H1 (cell line): Measurements from ENCODE around the gene KCNB1. TPM values are rescaled to one million over a fixed set of nuclear protein-coding genes. Genes with fewer than 3 reads are reported as not detected.

ENCODE experiments used
- BCL11A ChIP-seq, 2 experiments: IDR thresholded peaks; one replicate each; pipeline ENCODE4 v1.6.1; 2011; ENCODE audit warnings: low read depth in 2 of 2, low read length in 2 of 2, mild to moderate bottlenecking in 2 of 2
- CEBPB ChIP-seq: IDR thresholded peaks from 2 replicates; pipeline ENCODE4 v1.6.1; 2012; ENCODE audit warnings: low read depth, low read length
- CHD2 ChIP-seq: IDR thresholded peaks from 2 replicates; pipeline ENCODE4 v1.6.1; 2012; ENCODE audit warnings: low read length, improper control_type of control experiment
- CTBP2 ChIP-seq: IDR thresholded peaks from 2 replicates; pipeline ENCODE4 v1.7.0; 2011; ENCODE audit warnings: borderline replicate concordance, mild to moderate bottlenecking, moderate library complexity, mixed read lengths, low read length; ENCODE audit not compliant: insufficient read depth, insufficient read length
- NANOG ChIP-seq: IDR thresholded peaks from 2 replicates; pipeline ENCODE4 v1.6.1; 2011; ENCODE audit warnings: low read length, low read depth, mild to moderate bottlenecking, inconsistent platforms; ENCODE audit not compliant: insufficient read depth, poor library complexity, severe bottlenecking
- NRF1 ChIP-seq: IDR thresholded peaks from 2 replicates; pipeline ENCODE4 v1.6.1; 2011; ENCODE audit warnings: mild to moderate bottlenecking, low read depth, low read length, improper control_type of control experiment
- RNF2 ChIP-seq: fragments of 200-900, 300-1000 bp; sonication (generic); IDR thresholded peaks from 2 replicates; pipeline ENCODE4 v1.7.1; 2016; ENCODE audit warnings: borderline replicate concordance, low read depth, mild to moderate bottlenecking, antibody characterized with exemption, low read length; ENCODE audit not compliant: poor library complexity, severe bottlenecking; ENCODE audit errors: missing control alignments
- TAF7 ChIP-seq: optimal IDR thresholded peaks from 2 replicates; pipeline ENCODE3; 2011; ENCODE audit warnings: low read depth, mild to moderate bottlenecking, inconsistent platforms, low read length, moderate library complexity, borderline replicate concordance
- polyA plus RNA-seq, 7 experiments: library from polyadenylated mRNA; depleted of rRNA in 3 of 7; stranded (reverse) in 5 of 7; unstranded in 2 of 7; fragments of >200 nt in 5 of 7; fragments of 200-250 nt in 2 of 7; gene quantifications; 1 replicate in 5 of 7; 2 replicates in 1 of 7; 4 replicates in 1 of 7; pipeline versions ENCODE4 v1.2.1 to v1.2.3, GENCODE V29; 2011 to 2013; ENCODE audit warnings: missing spikeins in 2 of 7, mixed read lengths in 2 of 7
- total RNA-seq: library from RNA; stranded (reverse); fragmentation: NEBNext Ultra II Directional; extraction: Animal tissue kit (Norgen Biotek cat#: 25700); gene quantifications from 2 replicates; pipeline ENCODE4 v1.2.1, GENCODE V29; 2021

Gene KCNB1
- total and polyA plus RNA-seq, 2 of the 8 experiments (the other 6 are each of a cell fraction or from before 2014, with no cell fraction given), result 0.58 to 0.67 TPM

DNA sequence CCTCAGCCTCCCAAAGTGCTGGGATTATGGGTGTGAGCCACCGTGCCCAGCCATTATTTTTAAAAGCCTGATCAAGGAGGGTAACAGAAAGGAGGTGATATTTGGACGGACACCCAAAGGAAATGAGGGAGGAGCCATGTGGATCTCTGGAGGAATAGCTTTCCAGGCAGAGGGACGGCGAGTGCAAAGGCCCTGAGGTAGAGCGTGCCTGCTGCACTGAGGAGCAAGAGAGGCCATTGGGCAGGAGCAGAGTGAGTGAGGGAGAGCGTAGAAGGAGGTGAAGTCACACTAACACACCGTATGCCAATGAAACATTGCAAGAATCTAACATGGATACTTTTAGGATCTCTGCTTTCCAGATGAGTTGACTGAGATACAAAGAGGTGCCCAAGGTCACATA, 145.7 kb downstream of the KCNB1 start (continued):
- no peak for TF ChIP-seq CHD2
- TF ChIP-seq CEBPB, result no peak
- TF ChIP-seq CTBP2, result no peak
- no peak for TF ChIP-seq NRF1
- no peak for TF ChIP-seq NANOG
- TF ChIP-seq TAF7, result no peak
- no peak for TF ChIP-seq RNF2
- no peak for TF ChIP-seq BCL11A (IDR thresholded peaks at IDR 0.05; ENCODE audit: low read depth in 2 of 2, low read length in 2 of 2)
